Occipital lobe (tissue), 2 donors: Measurements from ENCODE around the gene GNB1L. TPM values are rescaled to one million over a fixed set of nuclear protein-coding genes. Genes with fewer than 3 reads are reported as not detected.
A peak's percentile ranks its signal among the peaks of the same experiment; 100 is the strongest.

ENCODE experiments used
- DNase-seq: peaks from one replicate; lab custom pipeline; 2025; lab: John Stamatoyannopoulos, UW
- total RNA-seq: library from RNA; depleted of rRNA; stranded (reverse); fragments of >200 nt; gene quantifications from one replicate; pipeline ENCODE4 v1.2.3, GENCODE V29; 2014

GNB1L gene
- total RNA-seq = 2.7 TPM

- peak; percentile 92 for DNase-seq
Measured at GRCh38 chr22:19854778-19855503, at the start of gene GNB1L, which contains the start of gene RTL10. TSS of gene GNB1L (minus strand) at chr22:19854874. CDS start at chr22:19821355, 33,519 bp downstream. TSS of gene RTL10 (minus strand) at chr22:19854874. CDS start at chr22:19852261, 2,613 bp downstream.

GRCh38 chr22:19904174-19904856 is 49.6 kb upstream of the GNB1L start:
- DNase-seq = no peak

- DNase-seq = no peak
Measured at GRCh38 chr22:19903513-19903912, 48.8 kb upstream of the GNB1L start.

- no peak for DNase-seq
Measured at GRCh38 chr22:19903031-19903430, 48.4 kb upstream of the GNB1L start.

GRCh38 chr22:19902245-19902715 is 47.6 kb upstream of the GNB1L start:
- DNase-seq = no peak

GRCh38 chr22:19901577-19902244 is 47.0 kb upstream of the GNB1L start:
- no peak for DNase-seq

- DNase-seq = no peak
Measured at GRCh38 chr22:19900707-19901436, 46.2 kb upstream of the GNB1L start.

- no peak for DNase-seq
Measured at GRCh38 chr22:19898831-19899567, 44.3 kb upstream of the GNB1L start.

GRCh38 chr22:19898145-19898544 is 43.5 kb upstream of the GNB1L start:
- no peak for DNase-seq

- DNase-seq = no peak
Measured at GRCh38 chr22:19897726-19898125, 43.1 kb upstream of the GNB1L start.

- DNase-seq = peak; percentile 42
Measured at GRCh38 chr22:19896665-19897355, 42.1 kb upstream of the GNB1L start.

GRCh38 chr22:19895160-19895849 is 40.6 kb upstream of the GNB1L start:
- no peak for DNase-seq

GRCh38 chr22:19893363-19893762 is 38.7 kb upstream of the GNB1L start:
- no peak for DNase-seq

GRCh38 chr22:19892925-19893324 is 38.3 kb upstream of the GNB1L start:
- DNase-seq = no peak

- no peak for DNase-seq
Measured at GRCh38 chr22:19892257-19892879, 37.7 kb upstream of the GNB1L start.

- DNase-seq = no peak
Measured at GRCh38 chr22:19891317-19892256, 36.9 kb upstream of the GNB1L start.

- DNase-seq = no peak
Measured at GRCh38 chr22:19890502-19891316, 36.0 kb upstream of the GNB1L start.
